Esophagus muscularis mucosa (tissue), 4 donors: ENCODE results near the gene C1orf159. TPM values are rescaled to one million over a fixed set of nuclear protein-coding genes. Genes with fewer than 3 reads are reported as not detected.

ENCODE experiments used
- DNase-seq: peaks from one replicate; pipeline ENCODE4 v3.0.0-alpha.2; 2017; ENCODE audit errors: extremely low spot score
- H3K27ac ChIP-seq, 4 donors: fragments of 200-600 bp; sonication (generic); replicated peaks in 1 of 4; 1 replicate in 3 of 4; 2 replicates in 1 of 4; pipeline ENCODE4 v1.5.1; 2016 to 2019; ENCODE audit warnings: mild to moderate bottlenecking in 1 of 4
- H3K27me3 ChIP-seq, 4 donors: fragments of 200-600 bp; sonication (generic); one replicate each; pipeline versions ENCODE4 v1.5.1 to v1.6.0; 2016 to 2019
- H3K36me3 ChIP-seq, 4 donors: fragments of 200-600 bp; sonication (generic); one replicate each; pipeline ENCODE4 v1.5.1; 2016 to 2019
- H3K4me1 ChIP-seq, 4 donors: fragments of 200-600 bp; sonication (generic); one replicate each; pipeline ENCODE4 v1.5.1; 2016 to 2019
- H3K4me3 ChIP-seq, 4 donors: fragments of 200-600 bp; sonication (generic); 1 replicate in 2 of 4; 2 replicates in 2 of 4; pipeline ENCODE4 v1.5.1; 2016 to 2019; ENCODE audit warnings: mild to moderate bottlenecking in 4 of 4, moderate library complexity in 1 of 4
- H3K9me3 ChIP-seq, 4 donors: fragments of 200-600 bp; sonication (generic); 1 replicate in 3 of 4; 2 replicates in 1 of 4; pipeline ENCODE4 v1.5.1; 2016 to 2019
- CTCF ChIP-seq, 3 experiments: fragments of 200-600 bp in 2 of 3; fragments of 450-650 bp in 1 of 3; sonication (generic) in 2 of 3; IDR thresholded peaks; one replicate each; pipeline ENCODE4 v1.5.1; 2017 to 2019; ENCODE audit warnings: antibody characterized with exemption in 3 of 3, mild to moderate bottlenecking in 2 of 3, moderate library complexity in 1 of 3
- EP300 ChIP-seq: sonication (generic); formaldehyde crosslinking; IDR thresholded peaks from one replicate; pipeline ENCODE4 v1.6.1; 2017; ENCODE audit warnings: antibody characterized with exemption
- POLR2A ChIP-seq: fragments of 450-650 bp; IDR thresholded peaks from one replicate; pipeline ENCODE4 v1.6.1; 2017; ENCODE audit warnings: antibody characterized with exemption, moderate library complexity, mild to moderate bottlenecking, low read depth
- POLR2AphosphoS5 ChIP-seq, 2 donors: sonication (generic); formaldehyde crosslinking; IDR thresholded peaks; one replicate each; pipeline ENCODE4 v1.6.1; 2017; ENCODE audit warnings: antibody characterized with exemption in 2 of 2
- WGBS: methylation state at CpG from one replicate; pipeline ENCODE4 v1.1.5; 2018; 5-methylcytosine and 5-hydroxymethylcytosine counted together
- intact Hi-C: fragments of 100-400 bp; cut with DNase I; formaldehyde crosslinking; loops from one replicate; pipeline ENCODE4 v1.15.1; 2023
- total RNA-seq, 4 donors: library from RNA; depleted of rRNA; stranded (reverse); fragments of >200 nt; gene quantifications; one replicate each; pipeline versions ENCODE4 v1.1.0 to v1.2.1, GENCODE V29; 2016

Gene C1orf159
- total RNA-seq, 4 donors from 2014 or later, result 4.2 to 11.9 (median 8.5) TPM

DNA sequence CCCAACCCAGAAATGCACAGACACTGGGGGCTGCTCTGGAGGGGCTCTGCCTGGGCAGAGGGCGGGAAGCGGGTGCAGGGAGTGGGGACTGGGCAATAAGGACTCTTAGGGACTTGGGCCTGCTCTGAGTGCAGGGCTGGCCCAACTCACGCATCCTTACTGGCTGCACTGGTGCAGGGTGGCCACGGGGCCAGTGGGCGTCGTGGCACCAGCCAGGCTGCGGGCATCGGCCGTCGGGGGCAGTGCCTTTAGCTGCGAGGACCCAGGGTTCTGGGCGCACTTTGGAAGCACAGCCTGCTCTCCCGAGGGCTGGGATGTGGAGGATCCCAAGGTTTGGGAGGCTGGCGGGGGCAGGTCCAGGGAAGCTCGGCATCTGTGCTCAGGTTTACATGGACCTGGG lies 30.7 kb upstream of the C1orf159 start:
- Histone ChIP-seq H3K4me3 (no peak overlapping the region), H3K27ac (no peak overlapping the region), H3K27me3 (peaks cover 0 to 58% (median 1%) of the 10 kb centered on the region in 4 donors), H3K4me1 (no peaks in the 10 kb centered on the region), H3K9me3 (no peaks in the 10 kb centered on the region), H3K36me3 (no peaks in the 10 kb centered on the region)
- intact Hi-C loops, result no loop called here
- TF ChIP-seq POLR2AphosphoS5 (IDR thresholded peaks at IDR 0.05) (no peak), EP300 (no peak), CTCF (IDR thresholded peaks at IDR 0.05) (no peak), POLR2A (no peak)
- WGBS, result 94% methylated on average over 6 of the region's 15 CpGs
- no peak for DNase-seq

DNA sequence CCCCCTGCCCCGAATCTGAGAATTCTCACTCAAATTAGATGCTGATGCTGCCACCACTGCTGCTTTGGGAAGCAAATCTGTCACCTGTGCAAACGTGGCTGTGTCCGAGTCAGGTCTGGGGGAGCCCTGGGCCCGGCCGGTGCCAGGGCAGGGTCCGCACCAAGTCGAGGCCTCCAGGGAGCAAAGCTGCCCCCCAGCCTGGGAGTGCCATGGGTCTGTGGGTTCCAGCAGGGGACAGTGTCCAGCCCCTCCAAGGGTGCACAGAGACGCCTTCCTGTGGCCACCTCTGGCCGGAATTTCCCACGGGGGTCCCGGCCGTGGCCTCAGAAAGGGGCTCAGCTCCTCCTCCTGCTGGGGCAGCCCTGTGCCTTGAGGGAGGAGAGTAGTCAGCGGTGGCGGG lies 30.1 kb upstream of the C1orf159 start:
- H3K27me3 ChIP-seq, result peaks cover 0 to 61% (median 2%) of the 10 kb centered on the region in 4 donors

GRCh38 chr1:1145547-1145914 lies 29.6 kb upstream of the C1orf159 start:
- no peak for TF ChIP-seq CTCF (IDR thresholded peaks at IDR 0.05)
- TF ChIP-seq EP300, result no peak
- TF ChIP-seq POLR2A, result no peak
- TF ChIP-seq POLR2AphosphoS5 (IDR thresholded peaks at IDR 0.05), result no peak
- H3K4me1 ChIP-seq, result no peaks in the 10 kb centered on the region
- H3K27ac ChIP-seq, result no peak overlapping the region
- no peak overlapping the region for H3K4me3 ChIP-seq
- DNase-seq, result no peak
- 80% methylated on average over 2 of the region's 9 CpGs for WGBS
- no peaks in the 10 kb centered on the region for H3K9me3 ChIP-seq
- peaks cover 0 to 66% (median 2%) of the 10 kb centered on the region in 4 donors for H3K27me3 ChIP-seq
- intact Hi-C loops, result no loop called here
- H3K36me3 ChIP-seq, result no peaks in the 10 kb centered on the region

More for the DNA sequence above, 30.1 kb upstream of the C1orf159 start:
- no peak for TF ChIP-seq POLR2A
- TF ChIP-seq POLR2AphosphoS5 (IDR thresholded peaks at IDR 0.05), result no peak
- no peak for TF ChIP-seq EP300
- no peak for TF ChIP-seq CTCF (IDR thresholded peaks at IDR 0.05)
- DNase-seq, result no peak
- intact Hi-C loops, result no loop called here
- Histone ChIP-seq H3K9me3 (no peaks in the 10 kb centered on the region), H3K27ac (no peak overlapping the region), H3K36me3 (no peaks in the 10 kb centered on the region), H3K4me3 (no peak overlapping the region), H3K4me1 (no peaks in the 10 kb centered on the region)
- 86% methylated on average over 14 of the region's 14 CpGs for WGBS

DNA sequence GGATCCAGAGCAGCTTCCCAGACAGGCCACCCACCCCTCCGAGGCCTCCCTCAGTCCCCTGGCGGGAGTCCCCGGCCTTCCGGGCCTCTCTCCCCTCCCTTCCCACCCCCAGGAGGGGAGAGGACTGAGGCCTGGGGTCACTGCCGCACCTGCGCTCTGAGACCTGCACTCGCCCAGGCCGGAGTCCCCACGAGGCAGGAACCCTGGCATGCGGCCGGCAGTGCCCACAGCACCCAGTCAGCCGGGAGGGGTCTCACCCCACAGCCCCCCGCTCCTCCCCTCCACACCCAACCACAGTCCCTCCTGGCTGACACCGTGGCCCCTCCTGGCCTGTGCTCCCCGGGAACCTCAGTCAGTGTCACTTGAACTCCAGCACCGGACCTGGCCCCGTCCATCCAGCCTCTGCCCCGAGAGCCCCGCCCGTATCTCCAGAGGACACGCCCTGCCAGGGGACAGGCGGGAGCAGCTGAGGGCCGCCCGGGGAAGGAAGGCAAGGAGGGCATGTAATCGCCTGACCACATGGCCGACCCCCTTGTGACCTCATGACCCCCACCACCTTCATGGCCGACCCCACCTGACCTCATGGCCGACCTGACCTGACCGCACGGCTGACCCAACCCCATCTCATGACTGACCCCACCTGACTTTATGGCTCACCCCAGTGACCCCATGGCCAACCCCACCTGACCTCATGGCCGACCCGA lies 29.1 kb upstream of the C1orf159 start:
- DNase-seq, result no peak
- Histone ChIP-seq H3K4me1 (no peaks in the 10 kb centered on the region), H3K27ac (no peak overlapping the region), H3K27me3 (peaks cover 0 to 67% (median 2%) of the 10 kb centered on the region in 4 donors), H3K4me3 (no peak overlapping the region), H3K36me3 (no peaks in the 10 kb centered on the region), H3K9me3 (no peaks in the 10 kb centered on the region)
- intact Hi-C loops, result no loop called here
- TF ChIP-seq CTCF (IDR thresholded peaks at IDR 0.05) (no peak), POLR2AphosphoS5 (IDR thresholded peaks at IDR 0.05) (no peak), POLR2A (no peak), EP300 (no peak)
- 73% methylated on average over 10 of the region's 32 CpGs for WGBS
